Measurements from ENCODE around the gene SERPINA5. TPM values are rescaled to one million over a fixed set of nuclear protein-coding genes. Genes with fewer than 3 reads are reported as not detected.

The SERPINA5 gene
- total RNA-seq, 4 donors from 2014 or later: 0.76 to 4.5 (median 1.9) TPM; not detected in 1

- H3K9me3 ChIP-seq: no peaks in the 10 kb centered on the region
- no peaks in the 10 kb centered on the region for H3K27me3 ChIP-seq
- H3K27ac ChIP-seq: no peak overlapping the region
- H3K4me3 ChIP-seq: no peak overlapping the region
- H3K36me3 ChIP-seq: no peaks in the 10 kb centered on the region
- DNase-seq (ENCODE audit: low spot score in 2 of 2): no peak
- WGBS: 87% methylated on average over 7 of the region's 7 CpGs
- peaks cover 12% of the 10 kb centered on the region for H3K4me1 ChIP-seq
- TF ChIP-seq POLR2A (IDR thresholded peaks at IDR 0.05) (no peak), EP300 (IDR thresholded peaks at IDR 0.05) (no peak)
These were observed 13.2 kb downstream of the SERPINA5 start for GRCh38 chr14:94594441-94594840.

DNA sequence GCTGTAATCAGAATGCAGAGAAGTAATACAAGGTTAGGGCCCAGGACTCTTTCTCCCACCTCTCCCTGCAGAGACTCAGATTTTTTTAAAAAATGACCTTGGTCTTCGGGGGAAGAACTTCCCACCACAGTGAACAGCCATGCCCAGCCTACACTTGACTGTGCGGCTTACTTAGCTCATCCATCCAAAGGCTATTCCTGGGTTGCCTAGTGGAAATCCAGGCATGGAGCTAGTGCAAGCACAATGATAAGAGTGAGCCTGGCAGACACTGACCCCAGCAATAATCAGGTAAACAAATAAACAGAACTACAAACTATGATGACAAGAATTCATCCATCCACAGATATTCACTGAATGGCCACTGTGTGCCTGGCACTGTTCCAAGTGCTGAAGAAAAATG is 14.7 kb downstream of the SERPINA5 start:
- Histone ChIP-seq H3K4me1 (peaks cover 24% of the 10 kb centered on the region), H3K9me3 (no peaks in the 10 kb centered on the region), H3K4me3 (no peak overlapping the region), H3K27ac (no peak overlapping the region), H3K36me3 (no peaks in the 10 kb centered on the region), H3K27me3 (no peaks in the 10 kb centered on the region)
- TF ChIP-seq, protein P1, sequence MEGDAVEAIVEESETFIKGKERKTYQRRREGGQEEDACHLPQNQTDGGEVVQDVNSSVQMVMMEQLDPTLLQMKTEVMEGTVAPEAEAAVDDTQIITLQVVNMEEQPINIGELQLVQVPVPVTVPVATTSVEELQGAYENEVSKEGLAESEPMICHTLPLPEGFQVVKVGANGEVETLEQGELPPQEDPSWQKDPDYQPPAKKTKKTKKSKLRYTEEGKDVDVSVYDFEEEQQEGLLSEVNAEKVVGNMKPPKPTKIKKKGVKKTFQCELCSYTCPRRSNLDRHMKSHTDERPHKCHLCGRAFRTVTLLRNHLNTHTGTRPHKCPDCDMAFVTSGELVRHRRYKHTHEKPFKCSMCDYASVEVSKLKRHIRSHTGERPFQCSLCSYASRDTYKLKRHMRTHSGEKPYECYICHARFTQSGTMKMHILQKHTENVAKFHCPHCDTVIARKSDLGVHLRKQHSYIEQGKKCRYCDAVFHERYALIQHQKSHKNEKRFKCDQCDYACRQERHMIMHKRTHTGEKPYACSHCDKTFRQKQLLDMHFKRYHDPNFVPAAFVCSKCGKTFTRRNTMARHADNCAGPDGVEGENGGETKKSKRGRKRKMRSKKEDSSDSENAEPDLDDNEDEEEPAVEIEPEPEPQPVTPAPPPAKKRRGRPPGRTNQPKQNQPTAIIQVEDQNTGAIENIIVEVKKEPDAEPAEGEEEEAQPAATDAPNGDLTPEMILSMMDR (IDR thresholded peaks at IDR 0.05): no peak
- TF ChIP-seq POLR2A (IDR thresholded peaks at IDR 0.05) (no peak), POLR2AphosphoS5 (IDR thresholded peaks at IDR 0.05) (no peak)
- DNase-seq (ENCODE audit: low spot score in 2 of 2): no peak
- WGBS: 82% methylated on average over 2 of the region's 2 CpGs

- no peaks in the 10 kb centered on the region for H3K27me3 ChIP-seq
- peaks cover 24% of the 10 kb centered on the region for H3K4me1 ChIP-seq
- WGBS: 86% methylated on average over 9 of the region's 9 CpGs
- H3K9me3 ChIP-seq: no peaks in the 10 kb centered on the region
- DNase-seq (ENCODE audit: low spot score in 2 of 2): no peak
- H3K4me3 ChIP-seq: no peak overlapping the region
- TF ChIP-seq EP300 (IDR thresholded peaks at IDR 0.05): no peak
- TF ChIP-seq POLR2A (IDR thresholded peaks at IDR 0.05): no peak
- no peak for TF ChIP-seq POLR2AphosphoS5 (IDR thresholded peaks at IDR 0.05)
- TF ChIP-seq, protein P1 (IDR thresholded peaks at IDR 0.05): no peak
- H3K27ac ChIP-seq: no peak overlapping the region
- no peaks in the 10 kb centered on the region for H3K36me3 ChIP-seq
These were observed 15.1 kb downstream of the SERPINA5 start for GRCh38 chr14:94596361-94596760.

DNA sequence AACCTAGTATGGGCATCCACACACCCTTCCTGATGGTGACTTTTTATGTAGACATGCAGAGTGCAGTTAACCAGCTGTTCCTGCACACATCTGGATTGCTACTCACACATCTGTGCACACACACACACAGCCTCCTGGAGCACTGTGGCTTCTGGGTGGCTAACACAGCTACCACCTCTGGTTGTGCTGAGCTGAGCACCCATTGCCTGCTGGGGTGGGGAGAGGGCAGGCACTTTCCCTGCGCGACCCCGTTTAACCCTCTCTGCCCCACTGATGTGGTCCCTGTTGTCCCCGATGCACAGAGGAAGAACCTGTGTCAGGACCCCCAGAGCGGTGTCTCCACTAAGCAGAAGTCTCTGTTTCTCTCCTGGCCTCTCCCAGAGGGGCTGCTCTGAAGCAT is 16.6 kb downstream of the SERPINA5 start:
- TF ChIP-seq POLR2A (IDR thresholded peaks at IDR 0.05) (no peak), POLR2AphosphoS5 (IDR thresholded peaks at IDR 0.05) (no peak)
- TF ChIP-seq, protein P1 (IDR thresholded peaks at IDR 0.05): no peak
- Histone ChIP-seq H3K4me3 (no peak overlapping the region), H3K36me3 (no peaks in the 10 kb centered on the region), H3K27me3 (no peaks in the 10 kb centered on the region), H3K9me3 (no peaks in the 10 kb centered on the region), H3K27ac (no peak overlapping the region), H3K4me1 (peaks cover 39% of the 10 kb centered on the region)
- 94% methylated on average over 5 of the region's 5 CpGs for WGBS
- no peak for DNase-seq (ENCODE audit: low spot score in 2 of 2)

- 77% methylated on average over 7 of the region's 7 CpGs for WGBS
- no peak for DNase-seq (ENCODE audit: low spot score in 2 of 2)
- Histone ChIP-seq H3K4me3 (no peak overlapping the region), H3K9me3 (no peaks in the 10 kb centered on the region), H3K27ac (peak overlapping the region; percentile 91), H3K27me3 (no peaks in the 10 kb centered on the region), H3K4me1 (peaks cover 41% of the 10 kb centered on the region), H3K36me3 (no peaks in the 10 kb centered on the region)
- TF ChIP-seq, protein P1 (IDR thresholded peaks at IDR 0.05): no peak
- TF ChIP-seq POLR2A (IDR thresholded peaks at IDR 0.05) (no peak), POLR2AphosphoS5 (IDR thresholded peaks at IDR 0.05) (no peak), EP300 (IDR thresholded peaks at IDR 0.05) (no peak)
These were observed 17.2 kb downstream of the SERPINA5 start for GRCh38 chr14:94598506-94598815.
